ENCODE data around the gene SBF1.
A peak's percentile ranks its signal among the peaks of the same experiment; 100 is the strongest.

SBF1 gene

GRCh38 chr22:50488006-50488677 lies 13.3 kb upstream of the SBF1 start:
- TF ChIP-seq CTCF (IDR thresholded peaks at IDR 0.05; ENCODE audit: low read depth, low read length) (no peak), EZH2phosphoT487 (IDR thresholded peaks at IDR 0.05; ENCODE audit: low read depth) (no peak)
- no peaks in the 10 kb centered on the region for H3K79me2 ChIP-seq (ENCODE audit: low read length)
- no peaks in the 10 kb centered on the region for H4K20me1 ChIP-seq (ENCODE audit: insufficient read depth, low read length)
- H3K36me3 ChIP-seq (replicated peaks; ENCODE audit: low read depth, low read length): no peaks in the 10 kb centered on the region
- H3K9ac ChIP-seq (ENCODE audit: low read length): no peak overlapping the region
- 0 out of 2 replicates have a peak overlapping the region, but pooled peaks have one; percentile 48 for H3K4me2 ChIP-seq (ENCODE audit: low read length)
- H2AFZ ChIP-seq (ENCODE audit: low read depth, low read length): 0 out of 2 replicates have a peak overlapping the region, but pooled peaks have one; percentile 13
- no peak overlapping the region for H3K27ac ChIP-seq (ENCODE audit: low read length)
- H3K4me3 ChIP-seq (ENCODE audit: low read length): no peak overlapping the region
- H3K27me3 ChIP-seq (ENCODE audit: low read depth, low read length): no peaks in the 10 kb centered on the region
- peaks cover 6% of the 10 kb centered on the region; the same call in 1 of the 2 replicates for H3K4me1 ChIP-seq (ENCODE audit: low read length)
- no peaks in the 10 kb centered on the region for H3K9me3 ChIP-seq (ENCODE audit: insufficient read depth, low read length)

DNA sequence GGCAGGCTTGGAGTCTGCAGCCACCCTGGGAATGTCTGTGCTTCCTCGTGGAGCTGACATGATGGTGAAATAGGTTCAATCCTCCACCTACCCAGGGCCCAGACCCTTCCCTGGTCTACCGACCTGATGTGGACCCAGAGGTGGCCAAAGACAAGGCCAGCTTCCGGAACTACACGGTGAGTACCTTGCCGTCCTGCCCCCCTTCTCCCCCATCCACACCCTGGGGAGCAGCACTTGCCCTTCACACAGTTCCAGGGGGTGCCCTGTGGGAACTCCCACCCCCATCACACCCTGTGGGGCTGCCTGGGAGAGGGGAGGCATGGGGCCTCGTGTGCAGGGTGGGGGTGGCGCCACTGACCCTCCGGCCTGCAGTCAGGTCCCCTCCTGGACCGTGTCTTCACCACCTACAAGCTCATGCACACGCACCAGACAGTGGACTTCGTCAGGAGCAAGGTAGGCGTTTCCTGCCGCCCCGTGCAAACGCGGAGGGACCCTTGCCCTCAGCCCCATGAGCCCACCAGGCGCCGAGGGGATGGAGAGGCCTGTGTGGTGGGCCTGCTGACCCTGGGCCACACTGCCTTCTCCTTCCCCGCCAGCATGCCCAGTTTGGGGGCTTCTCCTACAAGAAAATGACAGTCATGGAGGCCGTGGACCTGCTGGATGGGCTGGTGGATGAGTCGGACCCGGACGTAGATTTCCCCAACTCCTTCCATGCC lies 12.6 kb upstream of the SBF1 start:
- no peaks in the 10 kb centered on the region for H3K9me3 ChIP-seq (ENCODE audit: insufficient read depth, low read length)
- peak overlapping the region; percentile 83; the same call in 1 of the 2 replicates for H2AFZ ChIP-seq (ENCODE audit: low read depth, low read length)
- H3K4me2 ChIP-seq (ENCODE audit: low read length): peak overlapping the region; percentile 48
- H3K36me3 ChIP-seq (replicated peaks; ENCODE audit: low read depth, low read length): no peaks in the 10 kb centered on the region
- no peak overlapping the region for H3K27ac ChIP-seq (ENCODE audit: low read length)
- H3K27me3 ChIP-seq (ENCODE audit: low read depth, low read length): no peaks in the 10 kb centered on the region
- H3K9ac ChIP-seq (ENCODE audit: low read length): no peak overlapping the region
- H4K20me1 ChIP-seq (ENCODE audit: insufficient read depth, low read length): no peaks in the 10 kb centered on the region
- peak overlapping the region; percentile 36; the same call in 1 of the 2 replicates for H3K4me3 ChIP-seq (ENCODE audit: low read length)
- H3K79me2 ChIP-seq (ENCODE audit: low read length): no peaks in the 10 kb centered on the region
- peaks cover 6% of the 10 kb centered on the region; the same call in 1 of the 2 replicates for H3K4me1 ChIP-seq (ENCODE audit: low read length)
- TF ChIP-seq CTCF (IDR thresholded peaks at IDR 0.05; ENCODE audit: low read depth, low read length) (no peak), EZH2phosphoT487 (IDR thresholded peaks at IDR 0.05; ENCODE audit: low read depth) (no peak)

DNA sequence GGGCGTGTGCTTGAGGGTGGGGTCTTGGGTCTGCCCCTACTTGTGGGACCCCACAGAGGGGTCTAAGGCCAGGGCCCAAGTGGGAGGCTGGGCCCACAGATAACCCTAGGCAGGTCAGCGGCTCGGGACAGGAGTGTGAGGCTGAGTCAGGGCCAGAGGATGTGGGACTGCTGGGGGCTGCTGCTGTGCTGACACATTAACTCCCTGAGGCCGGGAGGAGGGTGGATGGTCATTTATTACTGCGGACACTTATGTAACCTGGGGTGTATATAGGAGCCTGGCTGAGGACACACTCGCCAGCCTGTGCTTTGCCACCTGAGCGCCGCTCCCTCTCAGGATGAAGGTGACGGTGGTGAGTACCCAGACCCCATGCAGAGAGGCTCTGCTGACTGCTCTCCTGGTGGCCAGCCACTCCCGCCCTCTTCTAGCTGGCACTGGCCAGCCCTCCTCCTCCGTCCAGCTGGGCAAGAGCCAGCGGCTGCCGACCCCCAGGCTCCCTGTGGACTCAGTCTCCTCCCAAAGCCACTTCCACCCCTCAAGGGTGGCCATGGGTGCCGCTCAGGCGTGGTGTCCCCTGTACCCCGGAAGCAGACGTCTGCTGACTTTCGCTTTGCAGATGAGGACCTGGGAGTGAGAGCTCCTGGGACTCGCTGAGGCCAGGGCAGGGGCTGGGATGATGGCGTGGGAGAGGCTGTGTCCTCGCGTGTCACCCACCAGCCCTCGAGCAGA lies 11.9 kb upstream of the SBF1 start, which contains the start of gene MIOX:
TSS of gene MIOX (plus strand) at position 299 of the 729 bp plus-strand sequence. CDS start at position 338, 39 bp downstream.
- no peaks in the 10 kb centered on the region for H3K27me3 ChIP-seq (ENCODE audit: low read depth, low read length)
- H3K9me3 ChIP-seq (ENCODE audit: insufficient read depth, low read length): no peaks in the 10 kb centered on the region
- H3K27ac ChIP-seq (ENCODE audit: low read length): no peak within 1 kb of the TSS
- H3K4me1 ChIP-seq (ENCODE audit: low read length): peaks cover 6% of the 10 kb centered on the region; the same call in 1 of the 2 replicates
- peak within 1 kb of the TSS; percentile 36; the same call in 1 of the 2 replicates for H3K4me3 ChIP-seq (ENCODE audit: low read length)
- peak within 1 kb of the TSS; percentile 83 for H2AFZ ChIP-seq (ENCODE audit: low read depth, low read length)
- no peaks in the 10 kb centered on the region for H4K20me1 ChIP-seq (ENCODE audit: insufficient read depth, low read length)
- H3K9ac ChIP-seq (ENCODE audit: low read length): peak within 1 kb of the TSS; percentile 17; the same call in 1 of the 2 replicates
- H3K36me3 ChIP-seq (replicated peaks; ENCODE audit: low read depth, low read length): no peaks in the 10 kb centered on the region
- peak within 1 kb of the TSS; percentile 48 for H3K4me2 ChIP-seq (ENCODE audit: low read length)
- no peaks in the 10 kb centered on the region for H3K79me2 ChIP-seq (ENCODE audit: low read length)
- TF ChIP-seq EZH2phosphoT487 (IDR thresholded peaks at IDR 0.05; ENCODE audit: low read depth) (no peak), CTCF (IDR thresholded peaks at IDR 0.05; ENCODE audit: low read depth, low read length) (no peak)
